ENCODE measurements around the gene EIF4EBP3.
A peak's percentile ranks its signal among the peaks of the same experiment; 100 is the strongest.
"Not testable (repeated sequence)": the region's sequence is repeated elsewhere in the genome, so short reads cannot be mapped to it uniquely, and the experiment has no call there.

The EIF4EBP3 gene

GRCh38 chr5:140575309-140575708 is 27.8 kb downstream of the EIF4EBP3 start:
- TF ChIP-seq CTCF (IDR thresholded peaks at IDR 0.05) (peak; percentile 26), ZFX (IDR thresholded peaks at IDR 0.05; ENCODE audit: borderline replicate concordance) (no peak)
- no peak overlapping the region for H3K27ac ChIP-seq

GRCh38 chr5:140576776-140577201 is 29.3 kb downstream of the EIF4EBP3 start:
- H3K27ac ChIP-seq: no peak overlapping the region
- TF ChIP-seq ZFX (IDR thresholded peaks at IDR 0.05; ENCODE audit: borderline replicate concordance): no peak

GRCh38 chr5:140579188-140579747 is 31.8 kb downstream of the EIF4EBP3 start:
- H3K27ac ChIP-seq: not testable (repeated sequence)

GRCh38 chr5:140587495-140587894 is 40.0 kb downstream of the EIF4EBP3 start:
- H3K27ac ChIP-seq: no peak overlapping the region
- no peak for TF ChIP-seq ZFX (IDR thresholded peaks at IDR 0.05; ENCODE audit: borderline replicate concordance)
- TF ChIP-seq CTCF (IDR thresholded peaks at IDR 0.05): no peak

GRCh38 chr5:140588311-140589070 is 41.0 kb downstream of the EIF4EBP3 start:
- no peak for TF ChIP-seq ZFX (IDR thresholded peaks at IDR 0.05; ENCODE audit: borderline replicate concordance)
- TF ChIP-seq CTCF (IDR thresholded peaks at IDR 0.05): no peak
- no peak overlapping the region for H3K27ac ChIP-seq

- no peak overlapping the region for H3K27ac ChIP-seq
- TF ChIP-seq CTCF (IDR thresholded peaks at IDR 0.05) (no peak), ZFX (IDR thresholded peaks at IDR 0.05; ENCODE audit: borderline replicate concordance) (no peak)
These were observed 43.4 kb downstream of the EIF4EBP3 start for GRCh38 chr5:140590861-140591260.

GRCh38 chr5:140591747-140592372 is 44.4 kb downstream of the EIF4EBP3 start:
- TF ChIP-seq CTCF (IDR thresholded peaks at IDR 0.05) (no peak), ZFX (IDR thresholded peaks at IDR 0.05; ENCODE audit: borderline replicate concordance) (no peak)

GRCh38 chr5:140593070-140593469 is 45.6 kb downstream of the EIF4EBP3 start:
- H3K27ac ChIP-seq: not testable (repeated sequence)

More at GRCh38 chr5:140591747-140592372, 44.4 kb downstream of the EIF4EBP3 start:
- H3K27ac ChIP-seq: no peak overlapping the region
